DND-41 (cell line): Measurements from ENCODE around the gene KRTAP5-9.

Experiments used
- CTCF ChIP-seq: IDR thresholded peaks from 2 replicates; pipeline ENCODE4 v1.5.1; 2012; ENCODE audit warnings: borderline replicate concordance, low read length, moderate library complexity, mild to moderate bottlenecking; ENCODE audit not compliant: poor library complexity, severe bottlenecking; ENCODE audit errors: extremely low read depth
- EZH2 ChIP-seq: IDR thresholded peaks from 3 replicates; pipeline ENCODE4 v1.6.1; 2012; ENCODE audit warnings: borderline replicate concordance, low read depth, mild to moderate bottlenecking, moderate library complexity, low read length, inconsistent platforms; ENCODE audit not compliant: severe bottlenecking

GRCh38 chr11:71502871-71503435 is 45.3 kb upstream of the KRTAP5-9 start:
- TF ChIP-seq CTCF: no peak
- no peak for TF ChIP-seq EZH2
